ENCODE data around the gene NAV3. TPM values are rescaled to one million over a fixed set of nuclear protein-coding genes. Genes with fewer than 3 reads are reported as not detected.

NAV3 gene
- total RNA-seq, 2 donors from 2014 or later: 9.0 to 12.6 TPM

GRCh38 chr12:78038986-78039385 is 208.3 kb downstream of the NAV3 start:
- no peak overlapping the region for H3K4me3 ChIP-seq
- no peaks in the 10 kb centered on the region for H3K36me3 ChIP-seq
- intact Hi-C loops (cut with DNase I): no loop called here
- H3K27ac ChIP-seq: no peak overlapping the region
- TF ChIP-seq POLR2A (IDR thresholded peaks at IDR 0.05) (no peak), POLR2AphosphoS5 (IDR thresholded peaks at IDR 0.05) (no peak)
- TF ChIP-seq, protein P1, sequence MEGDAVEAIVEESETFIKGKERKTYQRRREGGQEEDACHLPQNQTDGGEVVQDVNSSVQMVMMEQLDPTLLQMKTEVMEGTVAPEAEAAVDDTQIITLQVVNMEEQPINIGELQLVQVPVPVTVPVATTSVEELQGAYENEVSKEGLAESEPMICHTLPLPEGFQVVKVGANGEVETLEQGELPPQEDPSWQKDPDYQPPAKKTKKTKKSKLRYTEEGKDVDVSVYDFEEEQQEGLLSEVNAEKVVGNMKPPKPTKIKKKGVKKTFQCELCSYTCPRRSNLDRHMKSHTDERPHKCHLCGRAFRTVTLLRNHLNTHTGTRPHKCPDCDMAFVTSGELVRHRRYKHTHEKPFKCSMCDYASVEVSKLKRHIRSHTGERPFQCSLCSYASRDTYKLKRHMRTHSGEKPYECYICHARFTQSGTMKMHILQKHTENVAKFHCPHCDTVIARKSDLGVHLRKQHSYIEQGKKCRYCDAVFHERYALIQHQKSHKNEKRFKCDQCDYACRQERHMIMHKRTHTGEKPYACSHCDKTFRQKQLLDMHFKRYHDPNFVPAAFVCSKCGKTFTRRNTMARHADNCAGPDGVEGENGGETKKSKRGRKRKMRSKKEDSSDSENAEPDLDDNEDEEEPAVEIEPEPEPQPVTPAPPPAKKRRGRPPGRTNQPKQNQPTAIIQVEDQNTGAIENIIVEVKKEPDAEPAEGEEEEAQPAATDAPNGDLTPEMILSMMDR (IDR thresholded peaks at IDR 0.05): no peak
- WGBS: 86% methylated on average over 4 of the region's 4 CpGs
- H3K9me3 ChIP-seq: no peaks in the 10 kb centered on the region
- DNase-seq (ENCODE audit: low spot score): no peak
- H3K27me3 ChIP-seq (replicated peaks; ENCODE audit: insufficient read depth): no peaks in the 10 kb centered on the region
- H3K4me1 ChIP-seq (replicated peaks): no peaks in the 10 kb centered on the region

GRCh38 chr12:78040111-78040510 is 209.4 kb downstream of the NAV3 start:
- TF ChIP-seq, protein P1 (IDR thresholded peaks at IDR 0.05): no peak
- TF ChIP-seq POLR2AphosphoS5 (IDR thresholded peaks at IDR 0.05) (no peak), POLR2A (IDR thresholded peaks at IDR 0.05) (no peak)
- intact Hi-C loops (cut with DNase I): no loop called here
- no peaks in the 10 kb centered on the region for H3K4me1 ChIP-seq (replicated peaks)
- no peaks in the 10 kb centered on the region for H3K27me3 ChIP-seq (replicated peaks; ENCODE audit: insufficient read depth)
- no peak for DNase-seq (ENCODE audit: low spot score)
- WGBS: 79% methylated on average over 1 of the region's 1 CpG
- H3K4me3 ChIP-seq: no peak overlapping the region
- H3K9me3 ChIP-seq: no peaks in the 10 kb centered on the region
- H3K36me3 ChIP-seq: no peaks in the 10 kb centered on the region
- H3K27ac ChIP-seq: no peak overlapping the region

- DNase-seq (ENCODE audit: low spot score): no peak
- WGBS: 87% methylated on average over 12 of the region's 12 CpGs
- no peaks in the 10 kb centered on the region for H3K36me3 ChIP-seq
- no peak overlapping the region for H3K4me3 ChIP-seq
- H3K9me3 ChIP-seq: no peaks in the 10 kb centered on the region
- H3K4me1 ChIP-seq (replicated peaks): no peaks in the 10 kb centered on the region
- no peak overlapping the region for H3K27ac ChIP-seq
- no peaks in the 10 kb centered on the region for H3K27me3 ChIP-seq (replicated peaks; ENCODE audit: insufficient read depth)
- intact Hi-C loops (cut with DNase I): no loop called here
- TF ChIP-seq, protein P1 (IDR thresholded peaks at IDR 0.05): no peak
- TF ChIP-seq POLR2AphosphoS5 (IDR thresholded peaks at IDR 0.05) (no peak), POLR2A (IDR thresholded peaks at IDR 0.05) (no peak)
These were observed 220.1 kb downstream of the NAV3 start for GRCh38 chr12:78050790-78051189.

- intact Hi-C loops (cut with DNase I): no loop called here
- no peak for DNase-seq (ENCODE audit: low spot score)
- TF ChIP-seq, protein P1 (IDR thresholded peaks at IDR 0.05): no peak
- TF ChIP-seq POLR2AphosphoS5 (IDR thresholded peaks at IDR 0.05) (no peak), POLR2A (IDR thresholded peaks at IDR 0.05) (no peak)
- no peaks in the 10 kb centered on the region for H3K9me3 ChIP-seq
- no peaks in the 10 kb centered on the region for H3K36me3 ChIP-seq
- H3K4me3 ChIP-seq: no peak overlapping the region
- H3K27me3 ChIP-seq (replicated peaks; ENCODE audit: insufficient read depth): no peaks in the 10 kb centered on the region
- H3K27ac ChIP-seq: no peak overlapping the region
- H3K4me1 ChIP-seq (replicated peaks): no peaks in the 10 kb centered on the region
These were observed 224.9 kb downstream of the NAV3 start for GRCh38 chr12:78055545-78055944.

DNA sequence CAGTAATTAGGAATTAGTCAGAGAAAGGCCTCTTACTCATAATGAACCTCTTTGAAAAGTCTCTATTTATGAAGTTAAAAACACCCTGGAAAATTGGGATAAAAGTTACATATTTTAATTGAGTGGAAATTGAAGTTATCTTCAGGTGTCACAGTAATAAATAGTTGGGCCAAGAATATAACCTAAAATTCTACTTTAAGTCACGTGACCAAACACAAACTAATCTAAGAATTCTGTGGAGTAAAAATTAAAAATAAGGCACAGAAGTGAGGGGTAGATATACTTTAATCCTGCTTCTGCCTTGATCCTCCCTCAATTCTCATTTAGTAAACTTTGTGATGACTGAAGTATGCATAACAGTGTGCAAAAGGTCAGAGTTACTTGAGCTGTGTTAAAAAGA is 226.4 kb downstream of the NAV3 start:
- Histone ChIP-seq H3K9me3 (no peaks in the 10 kb centered on the region), H3K27ac (no peak overlapping the region), H3K4me1 (replicated peaks) (no peaks in the 10 kb centered on the region), H3K27me3 (replicated peaks; ENCODE audit: insufficient read depth) (no peaks in the 10 kb centered on the region), H3K36me3 (no peaks in the 10 kb centered on the region), H3K4me3 (no peak overlapping the region)
- DNase-seq (ENCODE audit: low spot score): no peak
- intact Hi-C loops (cut with DNase I): no loop called here
- WGBS: 97% methylated on average over 1 of the region's 1 CpG
- no peak for TF ChIP-seq POLR2A (IDR thresholded peaks at IDR 0.05)
- TF ChIP-seq, protein P1 (IDR thresholded peaks at IDR 0.05): no peak
- TF ChIP-seq POLR2AphosphoS5 (IDR thresholded peaks at IDR 0.05): no peak

All from prostate gland (tissue), 2 donors.